ENCODE data around the gene GJB2. TPM values are rescaled to one million over a fixed set of nuclear protein-coding genes. Genes with fewer than 3 reads are reported as not detected.

GJB2 gene
- total and polyA plus RNA-seq, 2 of the 4 experiments (the other 2 are of a cell fraction) = under 0.01 to 0.17 TPM

DNA sequence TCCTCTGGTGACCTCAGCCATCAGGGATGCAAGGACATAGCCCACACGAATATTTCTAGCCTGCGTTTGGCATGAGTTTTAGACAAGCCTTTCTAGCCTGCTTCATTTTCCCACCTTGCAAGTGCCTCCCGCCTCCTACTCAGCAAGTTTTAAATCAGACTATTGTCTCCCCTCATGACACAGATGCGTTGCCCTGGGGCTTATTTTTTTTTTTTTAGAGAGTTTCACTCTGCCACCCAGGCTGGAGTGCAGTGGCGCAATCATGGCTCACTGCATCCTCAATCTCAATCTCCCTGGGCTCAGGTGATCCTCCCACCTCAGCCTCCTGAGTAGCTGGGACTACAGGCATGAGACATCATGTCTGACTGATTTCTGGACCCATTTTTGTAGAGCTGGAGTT lies 14.6 kb downstream of the GJB2 start:
- H2BK15ac ChIP-seq (ENCODE audit: low read depth, low read length) = no peak overlapping the region
- no peak overlapping the region for H3K56ac ChIP-seq (ENCODE audit: extremely low read depth, insufficient read depth, low read length)
- 77% methylated on average over 3 of the region's 5 CpGs; no CpG with 5 or more reads in 1 of the 2 experiments for WGBS, 2 experiments (ENCODE audit: extremely low coverage in 2 of 2, insufficient read length in 1 of 2)
- no peaks in the 10 kb centered on the region for H4K20me1 ChIP-seq (ENCODE audit: insufficient read depth, low read length)
- DNase-seq (no peak), ATAC-seq (ENCODE audit: low read depth) (no peak)
- H3K14ac ChIP-seq (replicated peaks; ENCODE audit: low read depth, low read length) = no peak overlapping the region
- no peak overlapping the region for H3K18ac ChIP-seq (ENCODE audit: low read depth, low read length)
- H3K4me3 ChIP-seq (ENCODE audit: insufficient read depth, low read depth, low read length) = no peak overlapping the region
- ChIA-PET CTCF (no interaction called here), POLR2A (ENCODE audit: unreplicated experiment) (no interaction called here)
- no peak overlapping the region for H3K27ac ChIP-seq (ENCODE audit: insufficient read depth, low read length)
- no peaks in the 10 kb centered on the region for H3K79me1 ChIP-seq (ENCODE audit: low read depth in 1 of 2, low read length in 2 of 2)
- dilution Hi-C loops (cut with HindIII; ENCODE audit: low sequenced_read_pairs, unreplicated experiment) = loop anchor here (25.0 kb wide), 1 partner anchor 309 kb away; no protein-coding TSS in a partner anchor
- H3K23ac ChIP-seq (ENCODE audit: low read depth, low read length) = no peak overlapping the region
- no peak overlapping the region for H3K4ac ChIP-seq (ENCODE audit: low read depth, low read length)
- in situ Hi-C loops (cut with MboI; ENCODE audit: low sequenced_read_pairs) = loop anchor here (25.0 kb wide), 3 partner anchors 534 to 1309 kb away; partner anchors contain the start of gene IL17D
- H4K5ac ChIP-seq (ENCODE audit: low read depth, low read length) = no peak overlapping the region; the same call in 1 of the 2 replicates
- peak overlapping the region; percentile 26; the same call in 1 of the 2 replicates for H2AK5ac ChIP-seq (ENCODE audit: low read depth, low read length)
- peaks cover 14% of the 10 kb centered on the region; the same call in 1 of the 2 replicates for H3K4me1 ChIP-seq (ENCODE audit: control insufficient read depth, insufficient read depth, low read length)
- intact Hi-C loops (cut with micrococcal nuclease) = no loop called here
- H2AK9ac ChIP-seq (replicated peaks; ENCODE audit: low read depth, low read length, poor library complexity) = no peak overlapping the region
- TF ChIP-seq, protein P1, sequence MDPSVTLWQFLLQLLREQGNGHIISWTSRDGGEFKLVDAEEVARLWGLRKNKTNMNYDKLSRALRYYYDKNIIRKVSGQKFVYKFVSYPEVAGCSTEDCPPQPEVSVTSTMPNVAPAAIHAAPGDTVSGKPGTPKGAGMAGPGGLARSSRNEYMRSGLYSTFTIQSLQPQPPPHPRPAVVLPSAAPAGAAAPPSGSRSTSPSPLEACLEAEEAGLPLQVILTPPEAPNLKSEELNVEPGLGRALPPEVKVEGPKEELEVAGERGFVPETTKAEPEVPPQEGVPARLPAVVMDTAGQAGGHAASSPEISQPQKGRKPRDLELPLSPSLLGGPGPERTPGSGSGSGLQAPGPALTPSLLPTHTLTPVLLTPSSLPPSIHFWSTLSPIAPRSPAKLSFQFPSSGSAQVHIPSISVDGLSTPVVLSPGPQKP (IDR thresholded peaks at IDR 0.05; ENCODE audit: borderline replicate concordance, low read depth, low read length) = no peak
- peak; percentile 25; the same call in 1 of the 2 replicates for TF ChIP-seq CEBPB (IDR thresholded peaks at IDR 0.05; ENCODE audit: low read depth, low read length)
- H2BK120ac ChIP-seq (ENCODE audit: low read depth, low read length) = no peak overlapping the region
- peak overlapping the region; percentile 28 for H2AFZ ChIP-seq (replicated peaks; ENCODE audit: low read length, poor library complexity)
- H4K8ac ChIP-seq (ENCODE audit: low read depth in 2 of 2, low read length in 2 of 2) = no peak overlapping the region
- H2BK5ac ChIP-seq (ENCODE audit: low read depth, low read length, poor library complexity, severe bottlenecking) = no peak overlapping the region
- H3K9me1 ChIP-seq (ENCODE audit: insufficient read depth, low read length) = peaks cover 8% of the 10 kb centered on the region
- no peaks in the 10 kb centered on the region for H3K36me3 ChIP-seq (ENCODE audit: control insufficient read depth, insufficient read depth, low read length)
- no peak overlapping the region for H3K9ac ChIP-seq (ENCODE audit: low read depth, low read length)
- peaks cover 6% of the 10 kb centered on the region for H3K27me3 ChIP-seq (ENCODE audit: control insufficient read depth, insufficient read depth, low read length)
- no TSS peak for BruUV-seq (replicated peaks)
- no peaks in the 10 kb centered on the region for H3K9me3 ChIP-seq (ENCODE audit: control insufficient read depth, insufficient read depth, low read length)
- H2BK20ac ChIP-seq (ENCODE audit: low read depth, low read length) = no peak overlapping the region
- H3K4me2 ChIP-seq (ENCODE audit: low read depth, low read length) = no peak overlapping the region
- no peak overlapping the region for H4K91ac ChIP-seq (ENCODE audit: insufficient read depth, low read depth, low read length)
